Stimulated activated naive B cell treated with anti-CD40 and anti-IgM and Interleukin-4, amounts not matched to agents 10 μg/mL and 1 μg/mL and 100 μg/mL, for 72 hours (primary cell): ENCODE measurements around the gene TBR1.

Experiments
- ATAC-seq, 2 donors: fragments of 150-1000 bp; cut with Tn5 transposase; replicated peaks; 2 replicates each; pipeline ENCODE4 v1.10.0; 2021; ENCODE audit warnings: moderate library complexity in 1 of 2
- DNase-seq: peaks from one replicate; pipeline ENCODE4 v3.0.0; 2021
- H3K27ac Mint-ChIP-seq: one replicate; pipeline ENCODE4 v1.8.0; 2022; ENCODE audit warnings: mild to moderate bottlenecking, mixed read lengths
- H3K27me3 Mint-ChIP-seq, 2 donors: one replicate each; pipeline ENCODE4 v1.8.0; 2022; ENCODE audit warnings: mixed read lengths in 2 of 2
- H3K36me3 Mint-ChIP-seq, 2 donors: one replicate each; pipeline ENCODE4 v1.8.0; 2022; ENCODE audit warnings: mixed read lengths in 2 of 2, mild to moderate bottlenecking in 1 of 2
- H3K4me1 Mint-ChIP-seq, 2 donors: one replicate each; pipeline ENCODE4 v1.8.0; 2022; ENCODE audit warnings: mixed read lengths in 2 of 2, mild to moderate bottlenecking in 1 of 2
- H3K4me3 Mint-ChIP-seq, 2 donors: one replicate each; pipeline ENCODE4 v1.8.0; 2022; ENCODE audit warnings: mild to moderate bottlenecking in 2 of 2, mixed read lengths in 2 of 2, moderate library complexity in 1 of 2
- H3K9me3 Mint-ChIP-seq, 2 donors: one replicate each; pipeline ENCODE4 v1.8.0; 2022; ENCODE audit warnings: mixed read lengths in 2 of 2, mild to moderate bottlenecking in 1 of 2

Gene TBR1

GRCh38 chr2:161415987-161416707, at the start of gene TBR1:
TBR1 (plus strand) TSS chr2:161416297; CDS start chr2:161416411, 114 bp downstream.
- peaks cover 7 to 9% of the 10 kb centered on the region in 2 donors for H3K36me3 Mint-ChIP-seq
- DNase-seq: no peak
- H3K9me3 Mint-ChIP-seq: no peaks in the 10 kb centered on the region
- H3K27ac Mint-ChIP-seq: peak within 1 kb of the TSS; percentile 85
- peaks cover 41 to 58% of the 10 kb centered on the region in 2 donors for H3K4me1 Mint-ChIP-seq
- peak within 1 kb of the TSS; percentile 72 to 73 for H3K4me3 Mint-ChIP-seq
- H3K27me3 Mint-ChIP-seq: peaks cover 65 to 72% of the 10 kb centered on the region in 2 donors
- ATAC-seq: no peak

- H3K27ac Mint-ChIP-seq: no peak overlapping the region
- peaks cover 27 to 36% of the 10 kb centered on the region in 2 donors for H3K36me3 Mint-ChIP-seq
- ATAC-seq: no peak
- no peaks in the 10 kb centered on the region for H3K27me3 Mint-ChIP-seq
- no peak overlapping the region for H3K4me3 Mint-ChIP-seq
- DNase-seq: no peak
- H3K9me3 Mint-ChIP-seq: peaks cover 2 to 4% of the 10 kb centered on the region in 2 donors
- peaks cover 5 to 10% of the 10 kb centered on the region in 2 donors for H3K4me1 Mint-ChIP-seq
Measured at GRCh38 chr2:161367675-161368074, 48.4 kb upstream of the TBR1 start.

- DNase-seq (no peak), ATAC-seq (no peak)
- Mint-ChIP-seq H3K4me3 (no peak overlapping the region), H3K36me3 (peaks cover 14 to 22% of the 10 kb centered on the region in 2 donors), H3K27me3 (no peaks in the 10 kb centered on the region), H3K9me3 (no peaks in the 10 kb centered on the region), H3K27ac (no peak overlapping the region), H3K4me1 (peaks cover 2 to 10% of the 10 kb centered on the region in 2 donors)
Measured at GRCh38 chr2:161369311-161369710, 46.8 kb upstream of the TBR1 start.

- Mint-ChIP-seq H3K9me3 (no peaks in the 10 kb centered on the region), H3K4me1 (no peaks in the 10 kb centered on the region)
Measured at GRCh38 chr2:161370981-161371380, 45.1 kb upstream of the TBR1 start.

GRCh38 chr2:161371869-161372268, 44.2 kb upstream of the TBR1 start:
- Mint-ChIP-seq H3K27me3 (no peaks in the 10 kb centered on the region), H3K4me1 (no peaks in the 10 kb centered on the region), H3K36me3 (peaks cover 15 to 27% of the 10 kb centered on the region in 2 donors), H3K4me3 (no peak overlapping the region), H3K9me3 (no peaks in the 10 kb centered on the region), H3K27ac (no peak overlapping the region)
- no peak for DNase-seq
- no peak for ATAC-seq

More at GRCh38 chr2:161370981-161371380, 45.1 kb upstream of the TBR1 start:
- no peaks in the 10 kb centered on the region for H3K27me3 Mint-ChIP-seq
- ATAC-seq: no peak
- H3K4me3 Mint-ChIP-seq: no peak overlapping the region
- H3K36me3 Mint-ChIP-seq: peaks cover 15 to 24% of the 10 kb centered on the region in 2 donors
- DNase-seq: no peak
- H3K27ac Mint-ChIP-seq: no peak overlapping the region

- no peak for DNase-seq
- Mint-ChIP-seq H3K4me1 (no peaks in the 10 kb centered on the region), H3K27ac (no peak overlapping the region), H3K4me3 (no peak overlapping the region), H3K36me3 (peaks cover 11 to 22% of the 10 kb centered on the region in 2 donors), H3K27me3 (no peaks in the 10 kb centered on the region), H3K9me3 (no peaks in the 10 kb centered on the region)
- no peak for ATAC-seq
Measured at GRCh38 chr2:161373942-161374341, 42.2 kb upstream of the TBR1 start.

- Mint-ChIP-seq H3K9me3 (no peaks in the 10 kb centered on the region), H3K27me3 (no peaks in the 10 kb centered on the region), H3K4me1 (no peaks in the 10 kb centered on the region), H3K27ac (no peak overlapping the region), H3K4me3 (no peak overlapping the region), H3K36me3 (peaks cover 11 to 27% of the 10 kb centered on the region in 2 donors)
- DNase-seq (no peak), ATAC-seq (no peak)
Measured at GRCh38 chr2:161374446-161374845, 41.7 kb upstream of the TBR1 start.

- DNase-seq (no peak), ATAC-seq (no peak)
- Mint-ChIP-seq H3K27ac (no peak overlapping the region), H3K4me3 (no peak overlapping the region), H3K9me3 (no peaks in the 10 kb centered on the region), H3K4me1 (no peaks in the 10 kb centered on the region), H3K27me3 (no peaks in the 10 kb centered on the region), H3K36me3 (peaks cover 9 to 25% of the 10 kb centered on the region in 2 donors)
Measured at GRCh38 chr2:161379740-161380139, 36.4 kb upstream of the TBR1 start.

GRCh38 chr2:161381546-161381945, 34.6 kb upstream of the TBR1 start:
- H3K9me3 Mint-ChIP-seq: no peaks in the 10 kb centered on the region
- H3K36me3 Mint-ChIP-seq: peaks cover 5 to 23% of the 10 kb centered on the region in 2 donors
- DNase-seq (no peak), ATAC-seq (no peak)
- H3K27ac Mint-ChIP-seq: no peak overlapping the region
- H3K4me1 Mint-ChIP-seq: peaks cover 0 to 1% of the 10 kb centered on the region in 2 donors
- no peak overlapping the region for H3K4me3 Mint-ChIP-seq
- H3K27me3 Mint-ChIP-seq: no peaks in the 10 kb centered on the region

GRCh38 chr2:161382747-161383146, 33.4 kb upstream of the TBR1 start:
- no peak for ATAC-seq
- Mint-ChIP-seq H3K27me3 (no peaks in the 10 kb centered on the region), H3K9me3 (no peaks in the 10 kb centered on the region), H3K27ac (no peak overlapping the region), H3K36me3 (peaks cover 5 to 28% of the 10 kb centered on the region in 2 donors), H3K4me3 (no peak overlapping the region), H3K4me1 (peaks cover 0 to 1% of the 10 kb centered on the region in 2 donors)
- DNase-seq: no peak

- Mint-ChIP-seq H3K27me3 (no peaks in the 10 kb centered on the region), H3K27ac (no peak overlapping the region), H3K4me3 (no peak overlapping the region), H3K36me3 (peaks cover 3 to 22% of the 10 kb centered on the region in 2 donors), H3K4me1 (peaks cover 0 to 1% of the 10 kb centered on the region in 2 donors), H3K9me3 (no peaks in the 10 kb centered on the region)
- peak; percentile 33 to 34 for ATAC-seq
- DNase-seq: no peak
Measured at GRCh38 chr2:161384864-161385263, 31.2 kb upstream of the TBR1 start.

- Mint-ChIP-seq H3K36me3 (peaks cover 11 to 32% of the 10 kb centered on the region in 2 donors), H3K4me1 (peaks cover 0 to 1% of the 10 kb centered on the region in 2 donors), H3K27me3 (no peaks in the 10 kb centered on the region), H3K4me3 (no peak overlapping the region), H3K27ac (no peak overlapping the region), H3K9me3 (no peaks in the 10 kb centered on the region)
- DNase-seq: no peak
- ATAC-seq: peak in 1 of 2 donors; percentile 39
Measured at GRCh38 chr2:161386228-161386824, 29.8 kb upstream of the TBR1 start.

- H3K4me1 Mint-ChIP-seq: peaks cover 0 to 1% of the 10 kb centered on the region in 2 donors
- no peak overlapping the region for H3K4me3 Mint-ChIP-seq
- no peaks in the 10 kb centered on the region for H3K27me3 Mint-ChIP-seq
- peaks cover 17 to 40% of the 10 kb centered on the region in 2 donors for H3K36me3 Mint-ChIP-seq
- no peaks in the 10 kb centered on the region for H3K9me3 Mint-ChIP-seq
- ATAC-seq (peak in 1 of 2 donors; percentile 50), DNase-seq (no peak)
- no peak overlapping the region for H3K27ac Mint-ChIP-seq
Measured at GRCh38 chr2:161388146-161388779, 27.8 kb upstream of the TBR1 start.

GRCh38 chr2:161391737-161392506, 24.2 kb upstream of the TBR1 start:
- Mint-ChIP-seq H3K27ac (no peak overlapping the region), H3K36me3 (peaks cover 36 to 50% of the 10 kb centered on the region in 2 donors), H3K9me3 (no peaks in the 10 kb centered on the region), H3K4me3 (no peak overlapping the region), H3K27me3 (no peaks in the 10 kb centered on the region), H3K4me1 (no peaks in the 10 kb centered on the region)
- DNase-seq (no peak), ATAC-seq (no peak)
